GM12873 (cell line): ENCODE measurements around the gene PINLYP.

Experiments
- TF ChIP-seq, protein P1 (sequence below): IDR thresholded peaks from 2 replicates; pipeline ENCODE4 v1.5.1; 2012; ENCODE audit warnings: low read depth, mild to moderate bottlenecking, moderate library complexity, low read length, control low read depth; ENCODE audit not compliant: insufficient read depth; ENCODE audit errors: missing control alignments

PINLYP gene

DNA sequence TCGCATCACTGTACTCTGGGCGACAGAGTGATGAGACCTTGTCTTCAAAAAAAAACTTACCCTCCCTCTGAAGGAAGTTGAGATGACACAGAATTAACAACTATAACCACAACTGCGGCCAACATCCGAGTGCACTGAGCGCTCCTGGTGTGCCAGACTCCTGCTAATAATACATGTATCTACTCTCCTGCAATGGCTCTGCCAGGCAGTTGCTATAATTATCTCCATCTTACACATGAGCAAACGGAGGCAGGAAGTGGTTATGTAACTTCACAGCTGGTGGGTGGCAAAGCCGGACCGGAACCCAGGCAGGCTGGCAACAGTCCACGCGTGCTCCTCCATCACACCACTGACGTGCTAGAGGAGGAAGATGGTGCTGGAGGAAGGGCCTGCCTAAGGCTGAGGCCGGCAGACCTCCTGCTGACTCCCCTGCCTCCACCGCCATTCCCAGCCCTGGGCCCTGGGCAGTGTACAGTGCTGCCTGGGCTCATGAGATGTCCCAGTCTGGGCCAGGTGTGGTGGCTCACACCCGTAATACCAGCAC is 12.8 kb upstream of the PINLYP start:
- TF ChIP-seq, protein P1, sequence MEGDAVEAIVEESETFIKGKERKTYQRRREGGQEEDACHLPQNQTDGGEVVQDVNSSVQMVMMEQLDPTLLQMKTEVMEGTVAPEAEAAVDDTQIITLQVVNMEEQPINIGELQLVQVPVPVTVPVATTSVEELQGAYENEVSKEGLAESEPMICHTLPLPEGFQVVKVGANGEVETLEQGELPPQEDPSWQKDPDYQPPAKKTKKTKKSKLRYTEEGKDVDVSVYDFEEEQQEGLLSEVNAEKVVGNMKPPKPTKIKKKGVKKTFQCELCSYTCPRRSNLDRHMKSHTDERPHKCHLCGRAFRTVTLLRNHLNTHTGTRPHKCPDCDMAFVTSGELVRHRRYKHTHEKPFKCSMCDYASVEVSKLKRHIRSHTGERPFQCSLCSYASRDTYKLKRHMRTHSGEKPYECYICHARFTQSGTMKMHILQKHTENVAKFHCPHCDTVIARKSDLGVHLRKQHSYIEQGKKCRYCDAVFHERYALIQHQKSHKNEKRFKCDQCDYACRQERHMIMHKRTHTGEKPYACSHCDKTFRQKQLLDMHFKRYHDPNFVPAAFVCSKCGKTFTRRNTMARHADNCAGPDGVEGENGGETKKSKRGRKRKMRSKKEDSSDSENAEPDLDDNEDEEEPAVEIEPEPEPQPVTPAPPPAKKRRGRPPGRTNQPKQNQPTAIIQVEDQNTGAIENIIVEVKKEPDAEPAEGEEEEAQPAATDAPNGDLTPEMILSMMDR = no peak

DNA sequence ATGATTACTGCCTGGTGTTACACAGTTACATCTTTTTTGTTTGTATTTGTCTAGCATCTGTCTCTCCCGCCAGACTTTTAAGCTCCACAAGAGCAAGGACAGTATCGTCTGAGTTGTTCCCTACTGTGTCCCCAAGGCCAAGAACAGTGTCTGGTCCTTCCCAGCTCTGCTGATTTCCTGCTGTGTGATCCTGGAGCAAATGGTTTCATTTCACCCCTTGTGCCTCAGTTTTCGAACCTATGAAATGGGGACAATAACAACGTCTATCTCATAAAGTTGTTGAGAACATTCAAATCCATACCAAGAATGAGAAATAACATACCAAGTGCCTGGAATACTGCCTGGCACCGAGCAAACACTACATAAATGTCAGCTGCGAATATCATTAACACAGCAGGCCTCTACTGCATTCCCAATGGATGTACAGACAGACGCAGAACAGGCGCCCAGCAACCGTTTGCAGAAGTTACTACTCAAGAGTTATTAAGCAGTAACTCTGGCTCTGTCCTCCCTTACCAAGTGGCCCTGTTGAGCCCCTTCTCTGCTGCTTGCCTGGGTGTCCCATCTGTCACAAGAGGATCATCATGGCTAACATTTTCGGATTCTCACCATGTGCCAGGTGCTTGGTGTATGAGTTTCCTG is 11.7 kb upstream of the PINLYP start:
- TF ChIP-seq, protein P1 = no peak

DNA sequence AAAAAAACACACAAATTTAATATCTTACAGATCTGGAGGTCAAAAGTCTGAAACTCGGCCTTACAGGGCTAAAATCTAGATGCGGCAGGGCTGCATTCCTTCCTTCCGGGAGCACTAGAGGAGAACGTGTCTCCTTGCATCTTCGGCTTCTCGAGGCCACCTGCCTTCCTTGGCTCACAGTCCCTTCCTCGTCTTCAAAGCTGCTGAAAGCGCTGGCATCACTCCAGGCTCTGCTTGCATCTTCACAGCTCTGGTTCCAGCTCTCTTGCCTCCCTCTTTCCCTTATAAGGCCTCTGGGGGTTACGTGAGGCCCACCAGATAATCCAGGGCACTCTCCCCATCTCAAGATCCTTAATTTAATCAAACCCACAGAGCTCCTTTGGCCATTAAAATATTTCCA is 10.8 kb upstream of the PINLYP start:
- TF ChIP-seq, protein P1 = no peak

DNA sequence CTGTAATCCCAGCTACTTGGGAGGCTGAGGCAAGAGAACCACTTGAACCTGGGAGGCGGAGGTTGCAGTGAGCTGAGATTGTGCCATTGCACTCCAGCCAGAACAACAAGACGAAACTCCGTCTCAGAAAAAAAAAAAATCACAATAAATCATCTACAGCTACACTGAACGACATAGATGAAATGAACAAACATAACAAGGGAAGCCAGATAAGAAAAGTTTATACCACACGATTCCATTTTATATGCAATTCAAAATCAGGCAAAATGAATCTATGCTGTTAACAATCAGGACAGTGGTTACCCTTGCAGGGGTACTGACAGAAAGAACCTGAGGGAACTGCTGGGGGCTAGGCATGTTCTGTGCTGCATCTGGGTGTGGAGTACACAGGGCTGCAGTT is 5.9 kb upstream of the PINLYP start:
- TF ChIP-seq, protein P1 = no peak

DNA sequence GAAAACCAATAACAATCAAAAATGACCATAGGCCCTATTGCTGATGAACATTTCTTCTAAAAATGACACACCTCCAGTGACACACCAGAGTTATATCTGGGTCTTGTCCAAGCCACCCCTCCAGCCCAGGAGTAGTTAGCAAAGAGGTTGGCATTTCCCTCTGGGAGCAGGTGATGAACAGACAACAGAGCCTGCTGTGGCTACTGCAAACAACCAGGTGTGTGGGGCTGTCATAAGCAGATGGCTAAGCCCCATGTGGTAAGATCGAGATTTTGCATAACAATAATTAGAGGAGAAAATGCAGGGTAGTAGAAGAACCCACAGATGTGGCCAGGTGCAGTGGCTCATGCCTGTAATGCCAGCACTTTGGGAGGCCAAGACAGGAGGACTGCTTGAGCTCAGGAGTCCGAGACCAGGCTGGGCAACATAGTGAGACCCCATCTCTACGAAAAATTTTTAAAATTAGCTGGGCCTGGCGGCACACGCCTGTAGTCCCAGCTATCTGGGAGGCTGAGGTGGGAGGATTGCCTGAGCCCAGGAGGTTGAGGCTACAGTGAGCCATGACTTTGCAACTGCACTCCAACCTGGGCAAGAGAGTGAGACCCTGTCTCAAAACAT is 5.3 kb upstream of the PINLYP start:
- TF ChIP-seq, protein P1 = no peak

DNA sequence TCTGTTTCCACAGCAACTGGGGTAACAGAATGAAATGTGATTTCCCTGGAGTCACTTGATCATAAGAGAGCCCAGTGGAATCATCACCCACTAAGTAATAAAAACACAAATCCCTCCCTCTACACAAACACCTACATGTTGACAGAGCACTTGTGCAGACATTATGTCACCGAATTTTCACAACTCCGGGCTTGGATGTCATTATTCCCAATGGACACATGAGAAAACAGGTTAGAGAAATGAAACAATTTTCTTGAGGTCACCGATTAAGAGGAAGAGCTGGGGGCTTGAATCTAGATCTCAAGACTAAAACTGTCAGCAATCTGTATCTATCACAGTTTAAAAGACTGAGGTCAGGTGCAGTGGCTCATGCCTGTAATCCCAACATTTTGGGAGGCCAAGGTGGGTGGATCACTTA is 3.4 kb upstream of the PINLYP start:
- TF ChIP-seq, protein P1 = no peak

DNA sequence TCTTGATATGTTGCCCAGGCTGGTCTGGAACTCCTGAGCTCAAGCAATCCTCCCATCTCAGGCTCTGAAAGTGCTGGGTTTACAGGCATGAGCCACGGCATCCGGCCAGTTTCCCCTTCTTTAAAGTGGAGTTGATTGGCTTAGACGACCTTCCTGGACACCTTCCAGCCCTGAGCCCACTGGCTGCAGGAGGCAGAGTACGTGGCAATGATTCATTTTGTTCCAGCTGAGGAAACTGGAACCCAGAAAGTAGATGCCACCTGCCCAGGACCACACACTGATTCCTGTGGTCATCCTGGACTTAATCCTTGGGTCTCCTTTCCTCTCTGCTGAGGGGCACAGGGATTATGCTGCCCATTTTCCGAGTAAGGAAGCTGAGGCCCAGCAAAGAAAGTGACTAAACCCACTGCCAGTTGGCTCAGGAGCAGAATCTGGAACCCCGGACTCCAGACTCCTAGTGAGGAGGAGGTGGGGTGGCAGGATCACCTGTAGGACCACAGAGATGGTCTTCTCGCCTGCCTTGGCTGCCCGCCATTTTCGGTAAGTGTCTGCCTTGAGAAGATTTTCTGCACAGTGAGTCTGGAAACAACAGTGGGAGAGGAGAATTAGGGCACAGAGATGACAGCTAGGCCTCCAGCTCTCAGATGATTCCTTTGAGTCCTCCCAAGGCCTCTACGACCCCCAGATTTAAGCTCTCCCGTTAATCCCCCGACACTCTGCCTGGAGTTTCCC is 1.0 kb upstream of the PINLYP start:
- TF ChIP-seq, protein P1 = no peak
